GM21723 (cell line): Measurements from ENCODE around the gene PEX19.

Experiments
- ATAC-seq: cut with Tn5 transposase; IDR thresholded peaks from one replicate; pipeline ENCODE4 v1.9.1; 2021; ENCODE audit warnings: mild to moderate bottlenecking, moderate library complexity; ENCODE audit not compliant: unreplicated experiment

The PEX19 gene

GRCh38 chr1:160239582-160240299 is 45.2 kb downstream of the PEX19 start:
- no peak for ATAC-seq

DNA sequence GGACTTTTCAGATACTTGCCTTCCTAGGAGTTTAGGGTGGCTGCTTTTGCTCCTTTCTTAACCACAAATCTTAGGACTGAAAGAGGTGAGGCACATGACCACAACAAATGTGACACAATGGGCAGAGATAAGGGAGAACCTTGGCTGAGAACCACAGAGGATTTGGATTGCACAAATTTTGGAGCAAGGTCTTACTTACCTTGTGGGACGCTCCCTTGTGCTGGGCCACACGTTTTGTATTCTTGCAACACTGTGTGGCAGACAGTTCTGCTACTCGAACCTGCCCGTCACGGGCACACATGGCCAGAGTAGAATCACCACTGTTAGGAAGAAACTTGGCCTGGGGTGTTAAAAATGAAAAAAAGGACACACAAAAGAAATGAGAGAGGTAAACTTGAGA is 46.5 kb downstream of the PEX19 start:
- ATAC-seq = no peak

- ATAC-seq = no peak
These were observed 47.4 kb downstream of the PEX19 start for GRCh38 chr1:160237558-160237957.

- no peak for ATAC-seq
These were observed 48.1 kb downstream of the PEX19 start for GRCh38 chr1:160236806-160237205.

GRCh38 chr1:160232911-160233310 is 52.0 kb downstream of the PEX19 start:
- no peak for ATAC-seq

- ATAC-seq = no peak
These were observed 56.5 kb downstream of the PEX19 start for GRCh38 chr1:160228431-160228830.

GRCh38 chr1:160227561-160227960 is 57.4 kb downstream of the PEX19 start:
- no peak for ATAC-seq

GRCh38 chr1:160227034-160227433 is 57.9 kb downstream of the PEX19 start:
- no peak for ATAC-seq
